ENCODE data around the gene EHBP1L1.

EHBP1L1 gene

GRCh38 chr11:65630215-65630614 is 54.4 kb downstream of the EHBP1L1 start:
- no peak for DNase-seq (ENCODE audit: low read depth in 2 of 2)

GRCh38 chr11:65633390-65634108 is 57.7 kb downstream of the EHBP1L1 start:
- no peak for TF ChIP-seq CTCF (IDR thresholded peaks at IDR 0.05; ENCODE audit: low read depth, low read length)
- no peak overlapping the region for H3K4me3 ChIP-seq (replicated peaks in 1 of 2; ENCODE audit: low read depth in 2 of 2, low read length in 2 of 2)
- DNase-seq (ENCODE audit: low read depth in 2 of 2), result no peak

More at GRCh38 chr11:65630215-65630614, 54.4 kb downstream of the EHBP1L1 start:
- TF ChIP-seq CTCF (IDR thresholded peaks at IDR 0.05; ENCODE audit: low read depth, low read length), result no peak
- no peak overlapping the region for H3K4me3 ChIP-seq (replicated peaks in 1 of 2; ENCODE audit: low read depth in 2 of 2, low read length in 2 of 2)

- H3K4me3 ChIP-seq (replicated peaks in 1 of 2; ENCODE audit: low read depth in 2 of 2, low read length in 2 of 2), result no peak overlapping the region
- no peak for DNase-seq (ENCODE audit: low read depth in 2 of 2)
- TF ChIP-seq CTCF (IDR thresholded peaks at IDR 0.05; ENCODE audit: low read depth, low read length), result no peak
Observed at GRCh38 chr11:65634109-65634436, 58.2 kb downstream of the EHBP1L1 start.

- TF ChIP-seq CTCF (IDR thresholded peaks at IDR 0.05; ENCODE audit: low read depth, low read length), result no peak
- DNase-seq (ENCODE audit: low read depth in 2 of 2), result no peak
- no peak overlapping the region for H3K4me3 ChIP-seq (replicated peaks in 1 of 2; ENCODE audit: low read depth in 2 of 2, low read length in 2 of 2)
Observed at GRCh38 chr11:65634440-65634839, 58.6 kb downstream of the EHBP1L1 start.

GRCh38 chr11:65634905-65635731 is 59.3 kb downstream of the EHBP1L1 start:
- TF ChIP-seq CTCF (IDR thresholded peaks at IDR 0.05; ENCODE audit: low read depth, low read length), result no peak
- no peak overlapping the region for H3K4me3 ChIP-seq (replicated peaks in 1 of 2; ENCODE audit: low read depth in 2 of 2, low read length in 2 of 2)
- no peak for DNase-seq (ENCODE audit: low read depth in 2 of 2)

- H3K4me3 ChIP-seq (replicated peaks in 1 of 2; ENCODE audit: low read depth in 2 of 2, low read length in 2 of 2), result no peak overlapping the region
- TF ChIP-seq CTCF (IDR thresholded peaks at IDR 0.05; ENCODE audit: low read depth, low read length), result no peak
Observed at GRCh38 chr11:65636108-65637031, 60.5 kb downstream of the EHBP1L1 start.

More at GRCh38 chr11:65636108-65637031, 60.5 kb downstream of the EHBP1L1 start:
- no peak for DNase-seq (ENCODE audit: low read depth in 2 of 2)
